Suprapubic skin (tissue), 4 donors: ENCODE data around the gene ITPK1. TPM values are rescaled to one million over a fixed set of nuclear protein-coding genes. Genes with fewer than 3 reads are reported as not detected.

Experiments used
- DNase-seq, 2 donors: peaks; one replicate each; pipeline ENCODE4 v3.0.0-alpha.2; 2019; ENCODE audit warnings: low spot score in 2 of 2
- H3K27ac ChIP-seq: fragments of 200-600 bp; sonication (generic); one replicate; pipeline ENCODE4 v1.5.1; 2019
- H3K27me3 ChIP-seq: fragments of 200-600 bp; sonication (generic); one replicate; pipeline ENCODE4 v1.5.1; 2019
- H3K36me3 ChIP-seq: fragments of 200-600 bp; sonication (generic); one replicate; pipeline ENCODE4 v1.5.1; 2019
- H3K4me1 ChIP-seq: fragments of 200-600 bp; sonication (generic); one replicate; pipeline ENCODE4 v1.5.1; 2019
- H3K4me3 ChIP-seq: fragments of 200-600 bp; sonication (generic); one replicate; pipeline ENCODE4 v1.5.1; 2019; ENCODE audit warnings: mild to moderate bottlenecking
- H3K9me3 ChIP-seq: fragments of 200-600 bp; sonication (generic); one replicate; pipeline ENCODE4 v1.5.1; 2019
- EP300 ChIP-seq: sonication (generic); formaldehyde crosslinking; IDR thresholded peaks from one replicate; pipeline ENCODE4 v1.6.1; 2017; ENCODE audit warnings: antibody characterized with exemption
- POLR2A ChIP-seq, 2 donors: fragments of 450-650 bp; IDR thresholded peaks; one replicate each; pipeline ENCODE4 v1.6.1; 2017; ENCODE audit warnings: antibody characterized with exemption in 2 of 2, mild to moderate bottlenecking in 2 of 2, moderate library complexity in 2 of 2
- POLR2AphosphoS5 ChIP-seq, 3 donors: sonication (generic); formaldehyde crosslinking; IDR thresholded peaks; one replicate each; pipeline ENCODE4 v1.6.1; 2017; ENCODE audit warnings: antibody characterized with exemption in 3 of 3
- WGBS: methylation state at CpG from one replicate; pipeline ENCODE4 v1.1.5; 2018; 5-methylcytosine and 5-hydroxymethylcytosine counted together
- total RNA-seq, 4 donors: library from RNA; depleted of rRNA; stranded (reverse); fragments of >200 nt; gene quantifications; one replicate each; pipeline ENCODE4 v1.1.0, GENCODE V29; 2016
- TF ChIP-seq, protein P1 (sequence below), 2 donors: fragments of 200-600 bp in 1 of 2; fragments of 450-650 bp in 1 of 2; sonication (generic) in 1 of 2; IDR thresholded peaks; one replicate each; pipeline ENCODE4 v1.5.1; 2016 to 2019; ENCODE audit warnings: antibody characterized with exemption in 2 of 2, mild to moderate bottlenecking in 1 of 2, moderate library complexity in 1 of 2

ITPK1 gene
- total RNA-seq, 4 donors from 2014 or later: 29.9 to 33.6 (median 32.2) TPM

DNA sequence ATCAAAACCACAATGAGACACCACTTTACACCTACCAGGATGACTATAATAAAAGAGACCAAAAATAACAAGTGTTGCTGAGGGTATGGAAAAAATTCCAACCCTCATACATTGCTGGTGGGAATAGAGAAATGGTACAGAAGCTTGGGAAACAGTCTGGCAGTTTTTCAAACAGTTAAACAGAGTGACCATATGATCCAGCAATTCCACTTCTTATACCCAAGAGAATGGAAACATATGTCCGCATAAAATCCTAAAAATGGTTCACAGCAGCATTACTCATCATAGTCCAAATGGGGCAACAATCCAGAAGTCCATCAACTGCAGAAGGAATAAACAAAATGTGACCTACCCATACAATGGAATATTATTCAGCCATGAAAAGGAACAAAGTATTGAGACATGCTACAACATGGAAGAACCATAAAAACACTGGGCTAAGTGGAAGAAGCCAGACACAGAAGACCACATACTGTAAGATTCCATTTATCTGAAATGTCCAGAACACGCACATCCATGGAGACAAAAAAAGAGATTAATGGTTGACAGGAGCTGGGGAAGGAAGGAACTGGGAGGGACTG is 148.3 kb downstream of the ITPK1 start:
- no peaks in the 10 kb centered on the region for H3K4me1 ChIP-seq
- TF ChIP-seq POLR2AphosphoS5 (IDR thresholded peaks at IDR 0.05) (no peak), EP300 (no peak), POLR2A (IDR thresholded peaks at IDR 0.05) (no peak)
- TF ChIP-seq, protein P1, sequence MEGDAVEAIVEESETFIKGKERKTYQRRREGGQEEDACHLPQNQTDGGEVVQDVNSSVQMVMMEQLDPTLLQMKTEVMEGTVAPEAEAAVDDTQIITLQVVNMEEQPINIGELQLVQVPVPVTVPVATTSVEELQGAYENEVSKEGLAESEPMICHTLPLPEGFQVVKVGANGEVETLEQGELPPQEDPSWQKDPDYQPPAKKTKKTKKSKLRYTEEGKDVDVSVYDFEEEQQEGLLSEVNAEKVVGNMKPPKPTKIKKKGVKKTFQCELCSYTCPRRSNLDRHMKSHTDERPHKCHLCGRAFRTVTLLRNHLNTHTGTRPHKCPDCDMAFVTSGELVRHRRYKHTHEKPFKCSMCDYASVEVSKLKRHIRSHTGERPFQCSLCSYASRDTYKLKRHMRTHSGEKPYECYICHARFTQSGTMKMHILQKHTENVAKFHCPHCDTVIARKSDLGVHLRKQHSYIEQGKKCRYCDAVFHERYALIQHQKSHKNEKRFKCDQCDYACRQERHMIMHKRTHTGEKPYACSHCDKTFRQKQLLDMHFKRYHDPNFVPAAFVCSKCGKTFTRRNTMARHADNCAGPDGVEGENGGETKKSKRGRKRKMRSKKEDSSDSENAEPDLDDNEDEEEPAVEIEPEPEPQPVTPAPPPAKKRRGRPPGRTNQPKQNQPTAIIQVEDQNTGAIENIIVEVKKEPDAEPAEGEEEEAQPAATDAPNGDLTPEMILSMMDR (IDR thresholded peaks at IDR 0.05): no peak
- DNase-seq: no peak
- H3K9me3 ChIP-seq: no peaks in the 10 kb centered on the region
- 86% methylated on average over 2 of the region's 2 CpGs for WGBS
- no peaks in the 10 kb centered on the region for H3K36me3 ChIP-seq
- H3K4me3 ChIP-seq: no peak overlapping the region
- no peak overlapping the region for H3K27ac ChIP-seq
- no peaks in the 10 kb centered on the region for H3K27me3 ChIP-seq

DNA sequence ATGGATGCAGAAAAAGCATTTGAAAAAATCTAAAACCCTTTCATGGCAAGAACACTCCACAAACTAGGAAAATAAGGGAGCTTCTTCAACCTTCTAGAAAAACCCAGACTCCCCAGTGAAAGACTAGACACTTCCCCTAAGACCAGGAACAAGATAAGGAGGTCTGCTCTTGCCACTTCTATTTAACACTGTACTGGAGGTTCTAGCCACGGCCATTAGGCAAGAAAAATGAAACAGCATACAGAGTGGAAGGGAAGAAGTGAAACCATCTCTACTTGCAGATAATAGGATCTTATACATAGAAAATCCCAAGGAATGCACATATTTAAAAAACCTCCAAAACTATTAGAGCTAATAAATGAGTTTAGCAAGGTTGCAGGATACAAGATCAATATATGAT is 150.4 kb downstream of the ITPK1 start:
- H3K4me3 ChIP-seq: no peak overlapping the region
- TF ChIP-seq, protein P1 (IDR thresholded peaks at IDR 0.05): no peak
- TF ChIP-seq POLR2AphosphoS5 (IDR thresholded peaks at IDR 0.05): no peak
- DNase-seq: no peak
- H3K27me3 ChIP-seq: no peaks in the 10 kb centered on the region
- H3K4me1 ChIP-seq: no peaks in the 10 kb centered on the region
- H3K36me3 ChIP-seq: peaks cover 15% of the 10 kb centered on the region
- 96% methylated on average over 1 of the region's 1 CpG for WGBS
- no peak overlapping the region for H3K27ac ChIP-seq
- H3K9me3 ChIP-seq: no peaks in the 10 kb centered on the region

DNA sequence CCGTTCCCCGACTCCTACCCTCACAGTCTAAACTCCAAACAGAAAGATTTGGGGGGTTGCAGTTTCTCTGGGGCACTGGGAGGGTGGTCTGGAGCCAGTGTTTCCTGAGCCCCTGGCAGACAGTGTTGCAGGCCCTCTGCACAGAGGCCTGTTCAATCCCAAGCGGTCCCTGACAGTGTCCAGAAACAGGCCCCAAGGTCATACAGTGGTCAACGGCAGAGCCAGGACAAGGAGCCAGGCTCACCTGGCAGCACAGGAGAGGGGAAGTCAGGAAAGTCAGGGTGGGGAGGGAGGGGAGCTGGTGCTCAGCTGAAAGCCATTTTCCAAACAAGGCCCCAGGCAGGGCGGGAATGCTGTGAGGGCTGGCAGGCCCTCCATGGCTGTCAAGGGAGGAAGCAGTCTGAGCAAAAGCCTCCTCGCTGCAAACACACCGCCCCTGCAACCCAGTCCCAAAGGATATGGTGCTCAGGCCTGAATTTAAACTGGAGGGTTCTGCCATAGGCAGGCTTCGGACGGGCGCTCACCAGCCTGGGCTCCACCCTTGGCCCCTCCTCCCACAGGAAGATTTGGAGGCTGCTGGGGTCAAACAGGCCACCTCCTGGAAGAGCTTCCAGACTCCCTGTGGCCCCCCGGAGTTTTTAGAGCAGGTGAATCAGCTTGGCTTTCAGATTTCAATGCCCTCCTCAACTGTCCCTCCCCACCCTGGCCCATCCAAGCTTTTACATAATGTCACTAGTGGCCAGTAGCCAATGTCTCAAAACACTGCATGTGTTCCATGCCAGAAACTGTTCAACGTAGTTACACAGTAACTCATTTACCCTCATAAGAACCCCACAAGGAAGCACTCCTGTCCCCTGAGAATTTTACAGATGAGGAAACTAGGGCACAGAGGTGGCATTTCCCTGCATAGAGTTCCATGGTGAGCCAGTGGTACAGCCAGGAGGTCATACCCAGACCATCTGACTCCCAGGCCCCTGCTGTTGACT is 151.3 kb downstream of the ITPK1 start:
- H3K9me3 ChIP-seq: no peaks in the 10 kb centered on the region
- no peak overlapping the region for H3K4me3 ChIP-seq
- no peak for DNase-seq
- 85% methylated on average over 8 of the region's 12 CpGs for WGBS
- H3K27me3 ChIP-seq: no peaks in the 10 kb centered on the region
- peaks cover 15% of the 10 kb centered on the region for H3K36me3 ChIP-seq
- no peaks in the 10 kb centered on the region for H3K4me1 ChIP-seq
- no peak overlapping the region for H3K27ac ChIP-seq
- TF ChIP-seq POLR2AphosphoS5 (IDR thresholded peaks at IDR 0.05) (no peak), POLR2A (IDR thresholded peaks at IDR 0.05) (no peak), EP300 (no peak)
- TF ChIP-seq, protein P1 (IDR thresholded peaks at IDR 0.05): no peak

DNA sequence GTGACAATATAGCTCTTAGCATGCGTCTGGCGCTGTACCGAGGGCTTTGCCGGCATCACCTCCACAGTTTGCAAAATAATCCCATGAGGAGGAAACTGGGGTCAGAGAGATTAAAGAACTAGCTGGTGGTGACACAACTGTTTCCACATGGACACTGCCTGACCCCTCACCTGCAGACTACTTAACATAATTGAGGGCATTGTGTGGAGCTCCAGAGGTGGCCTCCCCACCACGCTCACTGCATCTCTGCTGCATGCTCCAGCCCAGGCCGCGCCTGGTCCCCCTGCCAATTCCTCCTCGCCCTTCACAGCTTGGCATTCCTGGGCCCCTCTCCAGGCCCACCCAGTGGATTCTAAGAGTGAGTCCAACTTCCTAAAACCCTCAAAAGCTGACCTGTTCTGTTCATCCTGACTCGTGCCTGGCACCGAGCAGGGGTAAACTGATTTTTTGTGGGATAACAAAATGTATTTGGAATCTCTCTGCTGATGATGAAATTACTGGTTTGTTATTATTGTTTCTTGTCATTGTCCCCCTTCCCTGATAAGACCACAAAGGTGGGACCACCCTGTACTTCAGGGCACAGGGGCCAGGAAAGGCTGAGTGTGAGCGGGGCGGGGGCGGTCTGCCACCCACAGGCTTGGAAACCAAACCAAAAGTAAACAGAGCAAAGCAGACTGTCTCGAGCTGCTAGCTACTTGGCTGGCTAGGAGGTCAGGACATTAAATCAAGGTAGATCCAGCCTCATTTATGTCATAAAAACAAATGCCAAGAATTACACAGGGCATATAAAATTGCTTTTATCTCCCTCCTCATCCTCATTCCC is 152.2 kb downstream of the ITPK1 start:
- H3K27me3 ChIP-seq: no peaks in the 10 kb centered on the region
- WGBS: 80% methylated on average over 14 of the region's 14 CpGs
- TF ChIP-seq, protein P1 (IDR thresholded peaks at IDR 0.05): no peak
- TF ChIP-seq POLR2A (IDR thresholded peaks at IDR 0.05) (no peak), POLR2AphosphoS5 (IDR thresholded peaks at IDR 0.05) (no peak), EP300 (no peak)
- no peak overlapping the region for H3K27ac ChIP-seq
- H3K9me3 ChIP-seq: no peaks in the 10 kb centered on the region
- peaks cover 21% of the 10 kb centered on the region for H3K36me3 ChIP-seq
- no peak overlapping the region for H3K4me3 ChIP-seq
- DNase-seq: no peak
- H3K4me1 ChIP-seq: no peaks in the 10 kb centered on the region

DNA sequence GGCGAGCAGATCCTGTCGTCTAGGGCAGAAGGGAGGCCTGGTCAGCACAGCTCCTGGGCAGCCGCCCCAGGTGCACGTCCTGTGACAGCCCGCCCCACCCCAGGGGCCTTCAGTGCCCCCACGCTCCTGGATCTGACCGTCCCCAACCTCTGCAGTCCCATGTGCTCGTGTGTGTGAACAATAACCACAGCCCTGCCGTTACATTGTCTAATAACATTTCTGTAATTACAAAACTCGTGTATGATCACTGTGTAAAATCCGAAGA is 153.0 kb downstream of the ITPK1 start:
- H3K4me3 ChIP-seq: no peak overlapping the region
- no peak for DNase-seq
- no peaks in the 10 kb centered on the region for H3K27me3 ChIP-seq
- peaks cover 28% of the 10 kb centered on the region for H3K36me3 ChIP-seq
- TF ChIP-seq POLR2AphosphoS5 (IDR thresholded peaks at IDR 0.05) (no peak), EP300 (no peak), POLR2A (IDR thresholded peaks at IDR 0.05) (no peak)
- TF ChIP-seq, protein P1 (IDR thresholded peaks at IDR 0.05): no peak
- WGBS: 95% methylated on average over 11 of the region's 11 CpGs
- no peak overlapping the region for H3K27ac ChIP-seq
- H3K9me3 ChIP-seq: no peaks in the 10 kb centered on the region
- no peaks in the 10 kb centered on the region for H3K4me1 ChIP-seq
